Measurements from ENCODE around the gene TELO2.

Gene TELO2

DNA sequence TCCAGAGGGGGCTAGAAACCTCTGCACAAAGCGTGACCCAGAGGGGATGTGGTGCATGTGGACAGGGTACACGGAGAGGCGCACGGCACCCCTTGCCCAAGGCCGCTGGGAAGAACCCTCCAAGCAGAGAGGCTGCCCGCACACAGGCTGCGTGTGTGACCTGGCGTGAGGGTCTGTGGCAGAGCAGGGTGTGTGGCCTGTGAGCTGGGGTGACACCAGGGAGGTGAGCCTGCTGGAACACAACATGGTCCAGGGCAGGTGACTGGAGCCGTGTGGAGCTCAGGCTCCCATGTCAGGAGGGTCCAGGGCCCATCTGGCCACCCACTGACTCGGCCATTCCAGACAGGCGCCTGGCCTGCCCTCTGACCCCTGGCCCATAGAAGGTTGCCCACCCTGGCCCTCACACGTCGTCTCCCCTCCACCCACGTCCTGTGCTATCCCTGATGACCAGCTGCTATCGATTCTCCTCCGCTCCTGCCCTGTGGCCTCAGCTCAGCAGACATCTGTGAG, 25.5 kb downstream of the TELO2 start:
- no peak for DNase-seq

DNA sequence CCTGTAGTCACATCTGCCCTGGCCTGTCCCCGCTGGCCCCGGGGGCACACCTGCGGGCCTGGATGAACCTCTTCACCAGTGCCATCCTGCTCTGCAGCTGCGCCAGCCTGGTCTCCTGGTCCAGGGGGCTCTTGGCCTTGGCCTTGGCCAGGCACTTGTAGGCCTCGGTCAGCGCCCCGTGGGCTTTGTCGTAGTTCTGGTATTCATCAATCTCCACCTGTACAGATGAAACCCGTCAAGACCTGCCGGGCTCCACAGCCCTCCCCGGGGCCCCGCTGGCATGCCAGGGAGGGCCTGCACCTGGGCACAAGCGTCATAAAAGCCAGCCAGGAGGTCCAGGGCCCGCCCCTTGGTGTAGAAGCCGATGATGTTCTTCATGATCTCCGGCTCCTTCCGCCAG, 26.7 kb downstream of the TELO2 start:
- DNase-seq, result no peak

DNA sequence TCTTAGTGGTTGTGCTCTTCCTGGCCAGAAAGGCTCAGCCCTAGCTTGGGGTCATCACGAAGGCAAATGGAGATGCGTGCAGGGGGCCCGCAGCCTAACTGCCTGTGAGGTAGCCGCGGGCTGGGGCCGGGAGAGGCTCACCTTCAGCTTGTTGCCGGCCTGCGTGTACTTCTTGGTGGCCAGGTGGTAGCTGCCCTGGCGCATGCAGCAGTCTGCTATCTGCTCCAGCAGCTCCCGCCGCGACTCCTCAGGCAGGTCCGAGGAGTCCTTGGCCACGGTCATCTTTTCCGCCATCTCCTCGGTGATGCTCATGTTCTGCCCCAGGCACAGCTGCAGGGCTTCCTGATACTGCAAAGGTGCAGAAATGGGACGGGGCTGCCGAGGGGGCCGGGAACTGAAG, 27.3 kb downstream of the TELO2 start:
- no peak for DNase-seq

DNA sequence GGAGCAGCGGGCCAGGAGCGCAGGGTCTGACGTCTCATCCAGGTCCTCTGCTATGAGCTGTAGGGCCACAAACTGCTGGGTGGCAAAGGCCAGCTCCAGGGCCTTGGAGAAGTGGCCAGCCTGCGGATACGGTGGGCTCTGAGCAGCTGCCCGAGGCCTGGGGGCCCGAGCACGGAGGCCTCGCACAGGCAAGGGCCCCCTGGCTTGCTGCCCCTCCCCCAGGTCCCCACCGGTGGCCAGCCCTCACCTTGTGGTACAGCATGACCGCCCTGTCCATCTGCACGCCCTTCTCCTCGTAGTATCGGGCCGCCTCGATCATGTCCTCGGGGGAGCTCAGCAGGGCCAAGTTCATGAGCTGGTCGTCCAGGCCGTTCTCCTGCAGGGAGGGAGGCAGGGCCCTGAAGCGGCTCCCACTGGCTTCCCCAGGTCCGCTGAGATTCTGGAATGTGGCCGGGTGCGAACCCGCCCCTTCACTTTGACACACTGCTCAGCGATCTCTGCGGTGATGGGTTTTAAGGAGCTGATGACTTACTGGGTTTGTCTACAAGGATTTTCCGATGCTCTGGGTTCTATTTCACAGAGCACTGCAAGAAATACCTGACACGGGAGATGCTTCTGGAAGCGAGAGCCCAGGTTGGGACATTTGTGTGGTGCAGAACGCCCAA, 30.6 kb downstream of the TELO2 start:
- DNase-seq, result no peak

DNA sequence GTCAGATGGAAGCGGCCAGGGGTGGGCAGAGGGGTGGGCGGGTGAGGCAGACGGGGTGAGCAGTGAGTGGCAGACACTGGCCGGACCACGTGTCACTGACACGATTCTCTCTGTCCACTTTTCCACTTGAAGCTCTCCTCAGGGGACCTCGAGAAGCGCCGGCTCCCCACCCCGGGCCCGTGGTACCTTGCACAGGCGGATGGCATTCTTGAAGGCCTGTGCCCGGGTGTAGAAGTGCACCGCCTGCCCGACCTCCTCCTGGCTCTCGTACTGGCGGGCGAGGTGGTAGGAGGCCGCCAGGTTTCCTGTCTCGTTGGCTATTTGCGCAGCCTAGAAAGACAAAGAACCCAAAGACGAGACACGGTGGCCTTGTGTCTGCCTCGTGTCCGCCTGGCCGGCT, 31.2 kb downstream of the TELO2 start:
- DNase-seq, result no peak

DNA sequence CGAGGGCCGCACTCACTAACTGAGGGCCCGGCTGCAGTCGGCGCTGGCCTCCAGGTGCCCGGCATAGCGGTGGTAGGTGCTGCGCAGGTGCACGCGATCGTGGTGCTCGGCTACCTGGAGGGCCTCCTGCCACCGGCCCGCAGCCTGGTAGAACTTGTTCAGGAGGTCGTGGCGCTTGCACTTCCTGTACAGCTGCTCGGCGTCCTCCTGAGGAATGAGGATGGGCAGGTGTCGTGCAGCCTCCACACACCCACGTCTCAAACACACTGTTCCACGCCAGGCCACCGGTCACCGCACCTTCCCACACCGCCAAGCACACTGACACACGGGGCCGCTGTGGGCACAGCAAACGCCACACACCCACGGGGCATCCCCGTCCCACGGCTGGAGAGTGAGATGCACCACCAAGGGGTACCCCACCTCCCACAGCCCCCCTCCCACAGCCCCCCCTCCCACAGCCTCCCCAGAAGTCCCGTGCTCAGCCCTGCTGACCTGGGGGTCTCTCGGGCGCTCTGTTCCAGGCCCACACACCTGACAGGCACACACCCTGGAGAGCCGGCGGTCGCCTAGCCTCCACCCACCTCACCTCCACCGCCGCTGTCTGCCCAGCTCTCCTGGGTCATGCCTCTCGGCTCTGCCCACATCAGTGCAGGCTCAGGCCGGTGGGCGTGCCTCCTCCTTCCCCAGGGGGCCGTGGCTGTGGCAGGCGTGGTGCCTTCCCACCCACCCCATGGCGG, 32.9 kb downstream of the TELO2 start:
- no peak for DNase-seq

DNA sequence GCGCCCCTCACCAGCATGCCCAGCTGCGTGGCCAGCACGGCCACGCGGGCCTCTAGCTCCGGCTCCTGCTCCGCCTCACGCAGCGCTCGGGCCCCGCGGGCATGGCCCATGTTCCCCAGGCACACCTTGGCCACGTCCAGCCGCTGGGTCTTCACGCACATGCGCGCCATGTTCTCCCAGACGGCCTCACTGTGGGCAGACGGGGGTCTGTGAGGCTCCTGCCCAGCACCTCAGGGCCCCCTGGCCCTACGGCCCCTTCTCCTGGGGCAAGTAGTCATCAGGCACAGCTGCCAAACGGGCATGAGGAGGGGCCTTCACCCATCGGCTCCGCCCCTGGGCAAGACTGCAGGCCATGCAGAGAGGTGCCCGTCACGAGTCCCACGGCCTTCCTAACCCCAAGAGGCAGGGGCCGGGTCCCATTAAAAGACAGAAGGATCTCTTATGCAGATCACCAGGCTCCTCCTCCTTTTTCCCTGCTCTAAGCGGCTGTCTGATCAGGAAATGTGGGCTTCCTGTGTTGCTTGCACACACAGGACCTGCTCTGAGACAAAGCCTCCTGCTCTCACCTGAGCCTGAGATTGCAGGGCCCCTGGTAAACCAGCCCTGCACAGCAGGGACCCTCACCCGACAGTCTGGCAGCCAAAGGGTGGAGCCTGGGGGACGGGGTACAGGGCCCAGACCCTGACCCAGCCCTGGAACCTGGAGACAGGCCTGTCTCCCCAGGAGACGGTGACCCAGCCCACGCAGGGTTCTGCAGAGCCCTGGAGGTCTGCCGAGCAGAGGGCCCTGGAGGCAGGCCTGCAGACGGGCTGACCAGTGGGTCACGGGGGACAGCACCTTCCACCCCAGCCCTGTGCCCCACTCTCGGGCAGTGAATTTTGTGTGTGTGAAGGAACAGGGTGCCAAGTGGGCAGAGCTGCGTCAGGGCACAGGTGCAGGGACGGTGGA, 33.7 kb downstream of the TELO2 start:
- no peak for DNase-seq

DNA sequence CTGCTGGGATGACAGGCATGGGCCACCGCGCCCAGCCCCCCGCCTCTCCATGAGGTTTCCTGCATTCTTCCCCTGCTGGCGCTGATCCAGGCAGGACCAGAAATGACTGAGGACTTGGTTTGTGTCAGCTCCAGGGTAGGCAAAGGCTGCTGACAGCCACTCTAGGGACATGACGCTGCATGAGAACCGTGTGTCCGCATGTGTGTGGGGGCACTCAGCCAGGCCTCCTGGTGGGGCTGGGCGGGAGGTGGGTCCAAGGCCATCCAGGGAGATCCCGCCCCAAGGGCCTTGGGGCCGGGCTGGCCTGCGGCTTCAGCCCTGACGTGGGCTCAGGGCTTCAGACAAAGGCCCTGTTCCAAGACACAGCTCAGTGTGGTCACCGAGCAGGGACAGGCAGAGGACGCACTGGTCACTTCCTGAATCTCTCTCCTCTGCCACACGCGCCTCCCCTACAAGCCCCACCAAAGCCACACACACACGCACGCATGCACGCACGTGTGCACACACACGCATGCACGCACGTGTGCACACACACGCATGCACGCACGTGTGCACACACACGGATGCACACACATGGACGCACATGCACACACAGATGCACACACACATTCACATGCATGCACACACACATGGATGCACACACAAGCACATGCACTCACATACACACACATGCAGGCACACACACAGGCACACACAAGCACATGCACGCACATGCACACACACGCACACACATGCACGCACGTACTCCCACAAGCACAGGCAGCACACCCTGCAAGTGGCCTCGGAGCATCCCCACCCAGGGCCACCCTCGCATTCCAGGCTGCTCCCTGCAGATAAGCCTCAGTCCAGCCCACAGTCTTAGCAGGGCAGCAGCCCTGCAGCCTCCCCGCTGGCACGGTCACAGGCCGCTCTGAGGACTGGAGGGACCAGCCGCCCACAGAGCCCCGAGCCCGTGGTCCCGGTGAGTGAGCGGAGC, 35.0 kb downstream of the TELO2 start:
- no peak for DNase-seq

DNA sequence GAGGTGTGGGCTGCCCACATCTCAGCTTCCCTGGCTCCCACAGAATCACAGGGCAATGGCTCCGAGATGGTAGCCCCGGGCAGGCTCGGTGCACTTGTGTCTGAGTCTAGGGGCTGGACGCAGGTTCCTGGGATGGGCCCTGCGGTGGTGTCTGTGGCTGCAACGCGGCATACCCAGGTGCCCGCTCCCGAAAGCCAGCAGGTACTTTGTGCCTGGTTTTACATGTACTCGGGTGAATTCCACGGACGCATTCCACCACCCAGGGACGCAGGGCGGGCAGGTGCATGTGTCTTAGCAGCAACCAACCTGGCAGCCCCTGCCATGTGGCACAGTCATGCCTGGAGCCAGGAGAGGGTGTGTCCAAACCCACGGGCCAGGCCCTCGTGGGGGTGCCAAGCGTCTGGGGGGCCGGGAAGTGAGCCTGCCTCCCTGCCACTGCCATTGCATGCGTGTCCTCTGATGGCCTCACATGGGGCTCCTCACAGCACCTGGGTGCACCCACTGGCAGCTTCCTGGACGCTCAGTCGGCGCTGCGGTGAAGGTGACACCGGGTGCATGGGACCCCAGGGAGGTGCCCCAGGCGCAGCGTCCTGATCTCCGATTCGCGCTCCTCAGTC, 35.9 kb downstream of the TELO2 start:
- DNase-seq, result no peak

DNA sequence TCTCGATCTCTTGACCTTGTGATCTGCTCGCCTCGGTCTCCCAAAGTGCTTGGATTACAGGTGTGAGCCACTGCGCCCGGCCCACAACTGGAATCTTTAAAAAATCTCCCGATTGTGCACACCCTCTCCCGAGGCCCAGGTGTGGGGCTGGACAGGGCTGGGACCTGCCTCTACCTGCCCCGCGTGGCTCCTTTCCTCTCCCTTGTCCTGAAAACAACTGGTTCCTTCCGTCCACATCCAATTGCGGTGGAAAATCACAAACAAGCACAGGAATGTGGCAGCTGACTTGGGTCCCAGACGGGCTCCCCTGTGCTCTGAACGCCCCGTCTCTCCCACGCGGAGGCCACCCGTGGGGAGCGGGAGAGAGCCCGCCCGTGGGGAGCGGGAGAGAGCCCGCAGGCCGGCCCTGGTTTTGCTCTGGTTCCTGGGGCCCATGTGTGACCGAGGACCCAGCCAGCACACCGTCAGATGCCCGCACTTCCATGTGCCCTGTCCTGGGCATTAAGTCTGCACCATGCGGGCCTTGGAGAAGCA, 37.3 kb downstream of the TELO2 start:
- no peak for DNase-seq

DNA sequence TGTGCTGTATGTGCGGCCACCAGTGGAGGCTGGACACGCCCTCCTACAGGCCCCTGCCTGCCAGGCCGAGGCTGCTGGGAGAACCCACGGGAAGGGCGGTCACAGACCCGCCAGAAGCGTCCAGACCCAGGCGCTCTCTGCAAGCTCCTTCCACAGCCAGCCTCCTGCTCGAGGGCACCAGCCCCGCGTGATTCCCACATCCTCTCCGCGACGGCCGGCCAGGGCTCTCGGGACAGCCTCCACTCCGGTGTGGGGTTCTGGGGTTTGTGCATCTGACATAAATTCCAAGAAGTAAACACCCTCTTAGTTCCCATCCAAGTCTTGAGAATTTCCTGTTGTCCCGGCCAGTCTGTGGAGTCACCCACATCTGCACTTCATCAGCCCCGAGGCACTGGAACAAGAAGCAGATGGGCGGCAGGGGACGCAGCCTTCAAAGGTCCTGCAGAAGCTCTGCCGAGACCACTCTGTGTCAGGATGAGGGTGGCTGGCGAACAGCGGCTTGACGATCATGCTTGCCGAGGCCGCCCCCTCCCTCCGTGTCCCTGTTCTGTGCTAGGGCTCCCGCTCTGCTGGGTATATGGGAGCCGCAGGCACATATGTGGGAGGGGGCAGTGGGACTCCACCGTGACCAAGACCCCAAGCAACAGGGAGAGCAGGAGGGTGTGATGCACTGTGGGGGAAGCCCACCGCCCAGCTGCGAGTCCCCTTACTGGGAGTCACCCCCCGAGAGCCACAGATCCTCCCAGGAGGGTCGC, 37.9 kb downstream of the TELO2 start:
- no peak for DNase-seq

DNA sequence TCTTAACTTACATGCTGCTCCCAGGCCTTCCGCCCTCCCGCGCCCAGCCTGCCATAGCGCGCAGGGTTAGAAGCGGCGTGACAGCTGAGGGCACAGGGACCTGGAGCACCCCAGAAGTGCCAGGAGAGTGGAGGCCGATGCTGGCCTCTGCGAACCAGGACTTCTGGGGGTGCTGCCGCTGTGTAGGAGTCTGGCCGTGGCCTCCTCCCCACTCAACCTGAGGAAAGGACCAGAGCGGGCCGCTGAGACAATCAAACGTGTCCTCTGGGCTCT, 38.4 kb downstream of the TELO2 start:
- DNase-seq, result no peak

DNA sequence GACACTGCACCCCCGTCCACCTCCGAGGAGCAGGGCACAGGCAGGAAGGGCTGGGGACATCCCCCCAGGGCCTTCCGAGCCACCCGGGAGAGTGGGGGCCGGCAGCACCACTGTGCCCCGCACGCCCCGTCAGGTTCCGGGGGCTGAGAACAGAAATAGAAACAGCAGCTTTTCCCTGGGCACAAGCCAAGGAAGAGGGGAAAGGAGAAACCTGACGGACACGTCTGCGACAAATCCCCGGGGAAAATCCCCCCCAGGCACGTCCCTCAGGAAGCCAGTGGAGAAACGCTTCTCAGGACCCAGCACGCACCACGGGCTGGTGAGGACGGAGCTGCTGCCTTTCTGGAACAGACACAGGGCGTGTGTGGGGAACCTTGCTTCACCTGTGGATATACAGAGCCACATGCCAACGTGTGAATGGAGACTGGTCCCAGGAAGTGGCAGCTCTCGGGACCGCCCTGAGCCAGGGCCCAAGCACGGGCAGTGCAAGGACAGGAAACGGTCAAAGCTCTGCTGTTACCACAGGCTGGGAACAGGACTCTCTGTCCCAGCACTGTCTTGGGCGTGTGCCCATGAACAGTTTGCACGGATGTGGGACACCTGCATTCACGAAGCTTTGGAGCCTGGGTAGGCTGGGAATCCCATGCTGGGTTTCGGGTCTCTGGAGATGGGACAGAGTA, 39.1 kb downstream of the TELO2 start:
- no peak for DNase-seq

DNA sequence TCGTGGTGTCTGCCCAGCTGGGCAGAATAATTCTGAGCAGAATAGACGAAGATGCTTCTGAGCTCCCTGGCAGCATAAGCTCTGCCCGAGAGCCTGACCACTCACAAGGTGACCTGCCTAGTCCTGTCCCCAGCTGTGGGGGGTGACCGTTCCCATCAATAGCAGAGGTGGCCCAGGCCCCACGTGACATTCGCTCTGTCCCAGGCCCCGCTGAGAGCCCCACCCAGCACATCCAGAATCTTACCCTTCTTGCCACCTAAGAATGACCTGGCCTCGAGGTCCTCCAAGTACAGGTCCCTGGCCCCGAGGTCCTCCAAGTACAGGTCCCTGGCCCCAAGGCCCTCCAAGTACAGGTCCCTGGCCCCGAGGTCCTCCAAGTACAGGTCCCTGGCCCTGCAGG, 39.6 kb downstream of the TELO2 start:
- DNase-seq, result no peak

DNA sequence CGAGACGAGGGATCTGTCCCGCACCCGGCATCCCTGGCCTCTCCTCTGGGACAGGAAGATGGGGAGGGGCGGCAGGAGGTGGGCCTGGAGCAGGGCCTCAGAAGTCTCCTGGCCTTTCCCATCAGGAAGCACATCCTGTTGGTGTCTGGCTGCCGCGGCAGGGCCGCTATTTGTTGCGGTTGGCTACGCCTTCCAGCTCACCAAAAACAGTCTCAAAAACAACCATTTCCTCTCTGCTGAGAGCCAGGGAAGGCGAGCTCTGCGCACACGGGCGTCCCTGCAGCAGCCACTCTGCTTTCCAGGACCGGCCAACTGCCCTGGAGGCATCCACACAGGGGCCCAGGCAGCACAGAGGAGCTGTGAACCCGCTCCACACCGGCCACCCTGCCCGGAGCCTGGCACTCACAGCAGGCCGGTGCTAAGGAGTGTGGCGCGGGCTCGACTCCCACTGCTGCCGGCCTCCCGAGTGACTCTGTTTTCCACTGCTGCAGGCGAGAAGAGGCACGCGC, 40.3 kb downstream of the TELO2 start, which contains the start of gene TMEM204:
TMEM204 (plus strand) TSS at position 224 of the 509 bp plus-strand sequence. CDS start 610 bp downstream, outside the sequence.
- DNase-seq, result no peak

DNA sequence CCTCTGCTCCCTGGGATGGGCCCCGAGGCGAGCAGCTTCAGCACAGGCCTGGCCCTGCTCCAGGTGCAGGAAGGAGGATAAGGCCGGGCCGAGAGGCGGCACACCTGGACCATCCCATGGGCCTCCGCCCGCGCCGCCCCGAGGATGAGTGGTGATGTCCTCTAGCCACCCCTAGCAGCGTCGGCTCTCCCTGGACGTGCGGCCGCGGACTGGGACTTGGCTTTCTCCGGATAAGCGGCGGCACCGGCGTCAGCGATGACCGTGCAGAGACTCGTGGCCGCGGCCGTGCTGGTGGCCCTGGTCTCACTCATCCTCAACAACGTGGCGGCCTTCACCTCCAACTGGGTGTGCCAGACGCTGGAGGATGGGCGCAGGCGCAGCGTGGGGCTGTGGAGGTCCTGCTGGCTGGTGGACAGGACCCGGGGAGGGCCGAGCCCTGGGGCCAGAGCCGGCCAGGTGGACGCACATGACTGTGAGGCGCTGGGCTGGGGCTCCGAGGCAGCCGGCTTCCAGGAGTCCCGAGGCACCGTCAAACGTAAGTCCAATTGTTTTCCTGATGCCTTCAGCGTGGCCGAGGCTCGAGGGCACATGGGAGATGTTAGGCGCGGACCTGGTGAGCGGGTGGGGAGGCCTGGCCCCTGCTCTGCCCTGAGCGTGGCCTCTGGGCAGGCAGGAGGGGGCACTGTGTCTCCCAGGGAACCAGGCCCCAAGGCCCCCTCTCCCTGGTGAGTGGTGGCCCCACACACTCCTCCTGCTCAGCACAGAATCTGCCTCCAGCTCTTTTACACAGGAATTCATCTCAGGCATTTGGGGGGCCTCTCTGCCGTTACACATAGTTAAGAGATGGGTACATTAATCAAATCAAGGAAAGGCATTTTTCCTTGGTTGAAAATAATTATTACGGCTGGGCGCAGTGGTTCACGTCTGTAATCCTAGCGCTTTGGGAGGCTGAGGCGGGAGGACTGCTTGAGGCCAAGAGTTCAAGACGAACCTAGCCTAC, 41.2 kb downstream of the TELO2 start:
- DNase-seq, result no peak
